ENCODE data around the gene C1orf50. TPM values are rescaled to one million over a fixed set of nuclear protein-coding genes. Genes with fewer than 3 reads are reported as not detected.

C1orf50 gene
- total RNA-seq, 2 experiments from 2014 or later, result 23.1 to 23.9 TPM

- DNase-seq (no peak), ATAC-seq (ENCODE audit: poor library complexity) (no peak)
- Histone ChIP-seq H3K4me1 (ENCODE audit: insufficient read depth, low read length) (peaks cover 8% of the 10 kb centered on the region), H3K27ac (ENCODE audit: low read depth in 1 of 2, low read length in 2 of 2) (no peak overlapping the region), H3K4me3 (ENCODE audit: low read length) (no peak overlapping the region), H3K9me3 (ENCODE audit: control insufficient read depth in 1 of 2, insufficient read depth in 1 of 2, low read length in 2 of 2) (no peaks in the 10 kb centered on the region), H3K36me3 (ENCODE audit: insufficient read depth, low read length) (peaks cover 55% of the 10 kb centered on the region), H3K27me3 (ENCODE audit: control insufficient read depth in 1 of 2, insufficient read depth in 2 of 2, low read length in 2 of 2) (no peaks in the 10 kb centered on the region)
- Mint-ChIP-seq H3K4me1 (ENCODE audit: low read depth) (peaks cover 8% of the 10 kb centered on the region), H3K27me3 (no peaks in the 10 kb centered on the region), H3K9me3 (no peaks in the 10 kb centered on the region), H3K27ac (no peak overlapping the region), H3K36me3 (ENCODE audit: low read depth) (peaks cover 72% of the 10 kb centered on the region), H3K4me3 (no peak overlapping the region)
- intact Hi-C loops (cut with DNase I, micrococcal nuclease), result loop anchor here in 1 of 2 experiments (5.0 kb wide), 1 partner anchor 1572 kb away; no protein-coding TSS in a partner anchor
- CTCF ChIA-PET, result interaction anchor here (0.5 to 1.2 kb wide), 2 partner anchors 14 kb away, joined by 3 read pairs; no protein-coding TSS in a partner anchor
- no peak for TF ChIP-seq CTCF (IDR thresholded peaks at IDR 0.05)
- POLR2A ChIA-PET, result interaction anchor here (2.4 kb wide), 1 partner anchor 13 kb away, joined by 12 read pairs; the partner anchor contains the start of genes C1orf50 and P3H1
These were observed 13.1 kb downstream of the C1orf50 start for GRCh38 chr1:42780176-42780575.

- intact Hi-C loops (cut with DNase I, micrococcal nuclease), result loop anchor here in 1 of 2 experiments (5.0 kb wide), 1 partner anchor 1569 kb away; no protein-coding TSS in a partner anchor
- H3K9me3 Mint-ChIP-seq, result no peaks in the 10 kb centered on the region
- CTCF ChIA-PET, result interaction anchor here (1.4 kb wide), 1 partner anchor 130 kb away, joined by 5 read pairs; no protein-coding TSS in a partner anchor
These were observed 16.0 kb downstream of the C1orf50 start for GRCh38 chr1:42783092-42783491.

GRCh38 chr1:42784547-42784945, 17.5 kb downstream of the C1orf50 start:
- Histone ChIP-seq H3K36me3 (ENCODE audit: insufficient read depth, low read length) (peaks cover 18% of the 10 kb centered on the region), H3K4me3 (ENCODE audit: low read length) (peak overlapping the region; percentile 61), H3K27ac (ENCODE audit: low read depth in 1 of 2, low read length in 2 of 2) (no peak overlapping the region), H3K27me3 (ENCODE audit: control insufficient read depth in 1 of 2, insufficient read depth in 2 of 2, low read length in 2 of 2) (no peaks in the 10 kb centered on the region), H3K4me1 (ENCODE audit: insufficient read depth, low read length) (peaks cover 16% of the 10 kb centered on the region), H3K9me3 (ENCODE audit: control insufficient read depth in 1 of 2, insufficient read depth in 1 of 2, low read length in 2 of 2) (no peaks in the 10 kb centered on the region)
- CTCF ChIA-PET, result interaction anchor here (0.9 to 1.5 kb wide), 3 partner anchors 24 to 139 kb away, joined by 3 read pairs; no protein-coding TSS in a partner anchor
- intact Hi-C loops (cut with DNase I, micrococcal nuclease), result loop anchor here in 1 of 2 experiments (5.0 kb wide), 1 partner anchor 1568 kb away; no protein-coding TSS in a partner anchor
- Mint-ChIP-seq H3K36me3 (ENCODE audit: low read depth) (peaks cover 29% of the 10 kb centered on the region), H3K9me3 (no peaks in the 10 kb centered on the region), H3K27me3 (no peaks in the 10 kb centered on the region), H3K4me1 (ENCODE audit: low read depth) (peaks cover 21% of the 10 kb centered on the region), H3K4me3 (peak overlapping the region; percentile 45), H3K27ac (peak overlapping the region; percentile 37)
- TF ChIP-seq CTCF (IDR thresholded peaks at IDR 0.05), result no peak
- ATAC-seq (ENCODE audit: poor library complexity) (no peak), DNase-seq (no peak)
- POLR2A ChIA-PET, result interaction anchor here (0.9 to 2.7 kb wide), 3 partner anchors 17 to 102 kb away, joined by 3 to 28 read pairs (median 4); partner anchors contain the start of genes C1orf50, P3H1 and YBX1

More at GRCh38 chr1:42783092-42783491, 16.0 kb downstream of the C1orf50 start:
- Histone ChIP-seq H3K9me3 (ENCODE audit: control insufficient read depth in 1 of 2, insufficient read depth in 1 of 2, low read length in 2 of 2) (no peaks in the 10 kb centered on the region), H3K4me3 (ENCODE audit: low read length) (no peak overlapping the region), H3K27ac (ENCODE audit: low read depth in 1 of 2, low read length in 2 of 2) (no peak overlapping the region), H3K27me3 (ENCODE audit: control insufficient read depth in 1 of 2, insufficient read depth in 2 of 2, low read length in 2 of 2) (no peaks in the 10 kb centered on the region), H3K4me1 (ENCODE audit: insufficient read depth, low read length) (peaks cover 16% of the 10 kb centered on the region), H3K36me3 (ENCODE audit: insufficient read depth, low read length) (peaks cover 27% of the 10 kb centered on the region)
- no peak for TF ChIP-seq CTCF (IDR thresholded peaks at IDR 0.05)
- Mint-ChIP-seq H3K36me3 (ENCODE audit: low read depth) (peaks cover 42% of the 10 kb centered on the region), H3K27ac (no peak overlapping the region), H3K27me3 (no peaks in the 10 kb centered on the region), H3K4me1 (ENCODE audit: low read depth) (peaks cover 21% of the 10 kb centered on the region), H3K4me3 (peak overlapping the region; percentile 30)
- POLR2A ChIA-PET, result interaction anchor here (1.0 kb wide), 1 partner anchor 16 kb away, joined by 4 read pairs; the partner anchor contains the start of genes C1orf50 and P3H1
- ATAC-seq (ENCODE audit: poor library complexity) (no peak), DNase-seq (no peak)
